ENCODE measurements around the gene CD46.
"Not testable (repeated sequence)": the region's sequence is repeated elsewhere in the genome, so short reads cannot be mapped to it uniquely, and the experiment has no call there.

The CD46 gene

GRCh38 chr1:207751790-207752455 is at the start of gene CD46:
Gene CD46 (plus strand): TSS chr1:207752054. CDS start chr1:207752213, 159 bp downstream.
- DNase-seq (ENCODE audit: low spot score) = peak; percentile 93

- DNase-seq (ENCODE audit: low spot score) = no peak
Measured at GRCh38 chr1:207702317-207702716, 49.5 kb upstream of the CD46 start.

- no peak for DNase-seq (ENCODE audit: low spot score)
Measured at GRCh38 chr1:207703712-207704111, 48.1 kb upstream of the CD46 start.

- DNase-seq (ENCODE audit: low spot score) = not testable (repeated sequence)
Measured at GRCh38 chr1:207708004-207708403, 43.9 kb upstream of the CD46 start.

GRCh38 chr1:207711285-207711684 is 40.6 kb upstream of the CD46 start:
- no peak for DNase-seq (ENCODE audit: low spot score)

GRCh38 chr1:207712701-207713100 is 39.2 kb upstream of the CD46 start:
- DNase-seq (ENCODE audit: low spot score) = not testable (repeated sequence)

- no peak for DNase-seq (ENCODE audit: low spot score)
Measured at GRCh38 chr1:207713529-207713928, 38.3 kb upstream of the CD46 start.

GRCh38 chr1:207719234-207719633 is 32.6 kb upstream of the CD46 start:
- DNase-seq (ENCODE audit: low spot score) = no peak

GRCh38 chr1:207728200-207728858 is 23.5 kb upstream of the CD46 start:
- DNase-seq (ENCODE audit: low spot score) = not testable (repeated sequence)

GRCh38 chr1:207737503-207738157 is 14.2 kb upstream of the CD46 start:
- not testable (repeated sequence) for DNase-seq (ENCODE audit: low spot score)

GRCh38 chr1:207738158-207738659 is 13.6 kb upstream of the CD46 start:
- DNase-seq (ENCODE audit: low spot score) = not testable (repeated sequence)

GRCh38 chr1:207740207-207740606 is 11.6 kb upstream of the CD46 start:
- no peak for DNase-seq (ENCODE audit: low spot score)

- no peak for DNase-seq (ENCODE audit: low spot score)
Measured at GRCh38 chr1:207742850-207743555, 8.9 kb upstream of the CD46 start.

- DNase-seq (ENCODE audit: low spot score) = no peak
Measured at GRCh38 chr1:207744000-207744534, 7.8 kb upstream of the CD46 start.

GRCh38 chr1:207745285-207745684 is 6.6 kb upstream of the CD46 start:
- DNase-seq (ENCODE audit: low spot score) = no peak

- no peak for DNase-seq (ENCODE audit: low spot score)
Measured at GRCh38 chr1:207745839-207746767, 5.8 kb upstream of the CD46 start.

- no peak for DNase-seq (ENCODE audit: low spot score)
Measured at GRCh38 chr1:207747627-207748492, 4.0 kb upstream of the CD46 start.

- DNase-seq (ENCODE audit: low spot score) = no peak
Measured at GRCh38 chr1:207748737-207749528, 2.9 kb upstream of the CD46 start.

Measured in ecto neural progenitor cell (in vitro differentiated cells).